OCI-LY7 (cell line): ENCODE measurements around the gene CD52. TPM values are rescaled to one million over a fixed set of nuclear protein-coding genes. Genes with fewer than 3 reads are reported as not detected.
A peak's percentile ranks its signal among the peaks of the same experiment; 100 is the strongest.

Experiments used
- BruUV-seq: library from RNA; stranded (reverse); fragments of 400-500 nt; replicated peaks from 2 replicates; lab custom pipeline; 2021; lab: Mats Ljungman, UMichigan
- CTCF ChIA-PET: fragments of 300-600 bp; sonication (Branson Sonifier 250); formaldehyde crosslinking; loops from one replicate; lab custom pipeline; 2022; ENCODE audit warnings: antibody characterized with exemption; ENCODE audit not compliant: unreplicated experiment; lab: Charles Lee
- POLR2A ChIA-PET: fragments of 300-600 bp; sonication (Branson Sonifier 250); formaldehyde crosslinking; loops from one replicate; lab custom pipeline; 2022; ENCODE audit warnings: antibody characterized with exemption; lab: Charles Lee
- DNase-seq: peaks from one replicate; pipeline ENCODE4 v3.0.0-alpha.2; 2015; ENCODE audit warnings: low spot score
- H2AFZ ChIP-seq: fragments of 200-600 bp; sonication (generic), shearing (Covaris generic); 2 replicates; pipeline ENCODE4 v1.6.1; 2014; ENCODE audit warnings: mild to moderate bottlenecking, antibody characterized with exemption, low read length, moderate library complexity
- H3K27ac ChIP-seq: fragments of 200-600 bp; sonication (generic); 2 replicates; pipeline ENCODE4 v1.5.1; 2014; ENCODE audit warnings: mixed run types, low read depth, mild to moderate bottlenecking, moderate library complexity, low read length, inconsistent platforms; ENCODE audit not compliant: poor library complexity, severe bottlenecking
- H3K36me3 ChIP-seq: fragments of 200-600 bp; sonication (generic); 2 replicates; pipeline ENCODE4 v1.6.1; 2014; ENCODE audit warnings: mild to moderate bottlenecking, antibody characterized with exemption, low read length, moderate library complexity, mixed read lengths; ENCODE audit not compliant: insufficient read depth
- H3K4me1 ChIP-seq: fragments of 200-600 bp; sonication (generic); 2 replicates; pipeline ENCODE4 v1.5.1; 2014; ENCODE audit warnings: mild to moderate bottlenecking, low read length; ENCODE audit not compliant: insufficient read depth, poor library complexity, severe bottlenecking
- H3K4me2 ChIP-seq: fragments of 200-600 bp; sonication (generic); 2 replicates; pipeline ENCODE4 v1.6.1; 2014; ENCODE audit warnings: mild to moderate bottlenecking, low read length
- H3K4me3 ChIP-seq: fragments of 200-600 bp; sonication (generic); 2 replicates; pipeline ENCODE4 v1.5.1; 2014; ENCODE audit warnings: mild to moderate bottlenecking, low read depth, low read length; ENCODE audit not compliant: poor library complexity, severe bottlenecking
- H3K79me2 ChIP-seq: fragments of 200-600 bp; sonication (generic); 2 replicates; pipeline ENCODE4 v1.6.1; 2016; ENCODE audit warnings: low read depth, mild to moderate bottlenecking, low read length, moderate library complexity, mixed read lengths; ENCODE audit not compliant: insufficient read depth
- H3K9me2 ChIP-seq: fragments of 200-600 bp; sonication (generic); 2 replicates; pipeline ENCODE4 v1.6.1; 2016; ENCODE audit warnings: mild to moderate bottlenecking, low read length, mixed read lengths; ENCODE audit not compliant: insufficient read depth
- H3K9me3 ChIP-seq: fragments of 200-600 bp; sonication (generic); 2 replicates; pipeline ENCODE4 v1.6.1; 2014; ENCODE audit warnings: mild to moderate bottlenecking, mixed run types, low read length, mixed read lengths
- H4K20me1 ChIP-seq: fragments of 200-600 bp; sonication (generic); 2 replicates; pipeline ENCODE4 v1.6.1; 2014; ENCODE audit warnings: mild to moderate bottlenecking, antibody characterized with exemption, low read length, moderate library complexity, mixed read lengths; ENCODE audit not compliant: insufficient read depth
- CTCF ChIP-seq: fragments of 200-600 bp; sonication (generic); conservative IDR thresholded peaks from 2 replicates; pipeline ENCODE4 v1.5.1; 2014; ENCODE audit warnings: mild to moderate bottlenecking, antibody characterized with exemption, low read length, moderate library complexity, mixed read lengths
- EZH2phosphoT487 ChIP-seq: fragments of 200-600 bp; sonication (generic); IDR thresholded peaks from 2 replicates; pipeline ENCODE4 v1.6.1; 2018; ENCODE audit warnings: low read depth, borderline replicate concordance, mild to moderate bottlenecking, mixed run types, antibody characterized with exemption, low read length, moderate library complexity, mixed read lengths
- intact Hi-C: fragments of 100-400 bp; cut with micrococcal nuclease; formaldehyde crosslinking; loops from one replicate; pipeline ENCODE4 v1.10.0; 2022; ENCODE audit not compliant: unreplicated experiment
- total RNA-seq, 2 experiments: library from RNA; depleted of rRNA in 1 of 2; stranded (reverse); fragments of >200 nt in 1 of 2; shearing (Covaris generic) in 1 of 2; gene quantifications; 2 replicates each; pipeline ENCODE4 v1.2.3, GENCODE V29; 2014 to 2022

CD52 gene
- total RNA-seq, 2 experiments from 2014 or later = 470 to 769 TPM

GRCh38 chr1:26285366-26286063, 32.2 kb upstream of the CD52 start:
- POLR2A ChIA-PET = interaction anchor here (1.1 to 11.0 kb wide), 4 partner anchors 19 to 33 kb away, joined by 3 to 273 read pairs (median 6); partner anchors contain the start of gene CD52
- H3K4me3 ChIP-seq = no peak overlapping the region
- no peaks in the 10 kb centered on the region for H3K79me2 ChIP-seq
- CTCF ChIA-PET = interaction anchor here (0.5 to 2.5 kb wide), 6 partner anchors 10 to 79 kb away, joined by 3 to 37 read pairs (median 5); partner anchors contain the start of gene CD52
- peak overlapping the region; percentile 81 for H3K4me2 ChIP-seq
- no peaks in the 10 kb centered on the region for H3K9me3 ChIP-seq
- no peaks in the 10 kb centered on the region for H4K20me1 ChIP-seq
- no TSS peak for BruUV-seq
- H3K9me2 ChIP-seq = no peaks in the 10 kb centered on the region
- peak; percentile 80 for DNase-seq
- intact Hi-C loops = loop anchor here (1.0 to 5.0 kb wide), 4 partner anchors 36 to 187 kb away; partner anchors contain the start of gene HMGN2
- no peak for TF ChIP-seq EZH2phosphoT487
- peak; percentile 77 for TF ChIP-seq CTCF
- H3K4me1 ChIP-seq = peaks cover 67% of the 10 kb centered on the region
- no peak overlapping the region for H2AFZ ChIP-seq
- H3K36me3 ChIP-seq = peaks cover 25% of the 10 kb centered on the region; the same call in 1 of the 2 replicates
- H3K27ac ChIP-seq = peak overlapping the region; percentile 98

- H3K36me3 ChIP-seq = peaks cover 21% of the 10 kb centered on the region; the same call in 1 of the 2 replicates
- H3K9me3 ChIP-seq = no peaks in the 10 kb centered on the region
- H3K9me2 ChIP-seq = no peaks in the 10 kb centered on the region
- no peaks in the 10 kb centered on the region for H4K20me1 ChIP-seq
- CTCF ChIA-PET = interaction anchor here (0.9 to 2.5 kb wide), 4 partner anchors 29 to 78 kb away, joined by 3 to 37 read pairs (median 6); partner anchors contain the start of gene CD52
- no peak overlapping the region for H2AFZ ChIP-seq
- peak overlapping the region; percentile 81 for H3K4me2 ChIP-seq
- no peak overlapping the region for H3K4me3 ChIP-seq
- TF ChIP-seq EZH2phosphoT487 (no peak), CTCF (peak; percentile 8; the same call in 1 of the 2 replicates)
- intact Hi-C loops = loop anchor here (5.0 kb wide), 1 partner anchor 186 kb away; the partner anchor contains the start of gene HMGN2
- POLR2A ChIA-PET = interaction anchor here (1.1 to 11.0 kb wide), 3 partner anchors 19 to 32 kb away, joined by 3 to 273 read pairs (median 7); partner anchors contain the start of gene CD52
- H3K27ac ChIP-seq = peak overlapping the region; percentile 98
- no peak for DNase-seq
- BruUV-seq = no TSS peak
- no peaks in the 10 kb centered on the region for H3K79me2 ChIP-seq
- peaks cover 70% of the 10 kb centered on the region for H3K4me1 ChIP-seq
Observed at GRCh38 chr1:26286064-26286416, 31.7 kb upstream of the CD52 start.
